ENCODE measurements around the gene MTERF1. TPM values are rescaled to one million over a fixed set of nuclear protein-coding genes. Genes with fewer than 3 reads are reported as not detected.
A peak's percentile ranks its signal among the peaks of the same experiment; 100 is the strongest.

The MTERF1 gene
- 10 to 100 TPM; 16.7 to 16.9 TPM for total RNA-seq

DNA sequence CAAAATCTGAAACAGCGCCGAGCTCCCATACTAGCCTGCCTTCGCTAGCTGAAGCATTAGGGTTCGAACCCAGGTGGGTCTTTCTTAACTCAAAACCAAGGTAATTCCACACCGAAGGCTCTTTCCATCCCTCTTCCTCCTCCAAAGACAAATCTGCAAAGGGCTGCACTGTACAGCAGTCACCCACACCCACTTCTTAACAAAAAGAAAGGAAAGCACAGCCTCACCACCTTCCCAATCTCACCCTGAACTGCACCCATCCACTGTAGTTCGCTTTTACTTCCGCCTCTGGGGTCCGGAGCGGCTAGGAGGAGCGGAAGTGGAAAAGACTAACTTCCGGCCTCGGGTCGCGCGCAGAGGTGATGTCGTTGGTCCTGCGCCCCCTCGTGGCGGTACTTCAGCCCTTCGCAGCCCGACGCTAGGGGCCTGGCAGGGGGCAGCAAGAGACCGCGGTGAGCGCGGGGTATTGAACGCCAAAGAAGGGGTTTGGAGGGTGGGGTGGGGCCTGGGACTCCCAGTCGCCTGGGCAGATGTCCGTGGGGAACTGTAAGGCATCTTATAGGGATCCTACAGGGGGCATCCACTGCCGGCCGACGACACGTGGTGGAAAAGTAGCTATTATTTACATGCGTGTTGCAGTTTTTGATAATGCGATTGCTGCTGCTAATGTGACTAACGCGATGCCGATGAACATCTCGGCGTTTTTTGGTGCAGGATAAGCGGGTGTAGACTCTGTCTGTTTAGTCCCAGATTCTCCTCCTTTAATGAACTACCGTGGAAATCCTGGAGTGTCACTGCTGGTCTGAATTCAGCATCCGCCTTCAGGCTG is at the start of gene MTERF1:
TSS of gene MTERF1 (minus strand) at position 290 of the 829 bp plus-strand sequence. CDS start 619 bp downstream, outside the sequence.
- DNase-seq (peak; percentile 97), ATAC-seq (peak; percentile 98)
- intact Hi-C loops (cut with DNase I, micrococcal nuclease) = loop anchor here (1.0 to 5.0 kb wide), 11 partner anchors 50 to 798 kb away; partner anchors contain the start of genes AKAP9 (in 2 of the 2), CYP51A1 (in 2 of the 2), GATAD1 (in 2 of the 2) and ANKIB1 (in 1 of the 2)
- CTCF ChIA-PET = interaction anchor here (0.6 to 3.7 kb wide), 24 partner anchors 10 to 798 kb away, joined by 3 to 21 read pairs (median 3); partner anchors contain the start of genes AKAP9, ANKIB1 and KRIT1
- no peaks in the 10 kb centered on the region for H3K9me3 Mint-ChIP-seq (ENCODE audit: low read depth)
- no peaks in the 10 kb centered on the region for H3K27me3 Mint-ChIP-seq
- H3K4me1 Mint-ChIP-seq = peaks cover 29% of the 10 kb centered on the region
- peak within 1 kb of the TSS; percentile 92 for H3K4me3 Mint-ChIP-seq
- H3K36me3 Mint-ChIP-seq (ENCODE audit: low read depth) = peaks cover 19% of the 10 kb centered on the region
- POLR2A ChIA-PET = interaction anchor here (0.6 to 1.4 kb wide), 5 partner anchors 51 to 648 kb away, joined by 3 to 4 read pairs (median 3); partner anchors contain the start of genes AKAP9, PEX1 and RBM48
- H3K27ac Mint-ChIP-seq = peak within 1 kb of the TSS; percentile 94

- peaks cover 7% of the 10 kb centered on the region for H3K27me3 Mint-ChIP-seq
- H3K9me3 Mint-ChIP-seq (ENCODE audit: low read depth) = peaks cover 4% of the 10 kb centered on the region
- no peaks in the 10 kb centered on the region for H3K36me3 Mint-ChIP-seq (ENCODE audit: low read depth)
- H3K4me1 Mint-ChIP-seq = peaks cover 8% of the 10 kb centered on the region
- no peak for DNase-seq
- ChIA-PET CTCF (no interaction called here), POLR2A (no interaction called here)
- ATAC-seq = peak; percentile 92
- intact Hi-C loops (cut with DNase I, micrococcal nuclease) = no loop called here
- H3K27ac Mint-ChIP-seq = peak overlapping the region; percentile 44
- no peak overlapping the region for H3K4me3 Mint-ChIP-seq
Observed at GRCh38 chr7:91929463-91929862, 49.0 kb upstream of the MTERF1 start.

DNA sequence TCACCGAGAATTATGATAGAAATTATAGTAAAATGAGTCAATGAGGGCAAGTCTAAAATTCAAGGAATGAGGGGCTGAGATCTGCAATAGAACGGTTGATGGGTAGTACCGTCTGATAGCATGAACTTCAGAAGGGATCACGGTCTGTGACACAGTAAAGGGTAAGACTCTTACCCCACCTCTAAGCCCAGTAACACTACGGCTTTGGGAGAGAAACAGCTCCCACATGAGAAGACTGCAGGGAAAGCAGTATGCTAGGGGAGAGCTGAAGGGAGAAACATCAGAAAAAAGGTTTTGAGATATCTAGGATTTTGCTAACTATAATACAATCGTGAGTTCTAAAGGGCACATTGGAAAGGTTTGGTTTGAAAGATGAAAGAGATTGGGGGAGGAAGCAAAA is 47.4 kb upstream of the MTERF1 start:
- ChIA-PET POLR2A (no interaction called here), CTCF (no interaction called here)
- H3K36me3 Mint-ChIP-seq (ENCODE audit: low read depth) = no peaks in the 10 kb centered on the region
- peaks cover 8% of the 10 kb centered on the region for H3K4me1 Mint-ChIP-seq
- intact Hi-C loops (cut with DNase I, micrococcal nuclease) = no loop called here
- ATAC-seq = no peak
- H3K27me3 Mint-ChIP-seq = peaks cover 9% of the 10 kb centered on the region
- H3K4me3 Mint-ChIP-seq = no peak overlapping the region
- DNase-seq = no peak
- H3K27ac Mint-ChIP-seq = no peak overlapping the region
- peaks cover 4% of the 10 kb centered on the region for H3K9me3 Mint-ChIP-seq (ENCODE audit: low read depth)

DNA sequence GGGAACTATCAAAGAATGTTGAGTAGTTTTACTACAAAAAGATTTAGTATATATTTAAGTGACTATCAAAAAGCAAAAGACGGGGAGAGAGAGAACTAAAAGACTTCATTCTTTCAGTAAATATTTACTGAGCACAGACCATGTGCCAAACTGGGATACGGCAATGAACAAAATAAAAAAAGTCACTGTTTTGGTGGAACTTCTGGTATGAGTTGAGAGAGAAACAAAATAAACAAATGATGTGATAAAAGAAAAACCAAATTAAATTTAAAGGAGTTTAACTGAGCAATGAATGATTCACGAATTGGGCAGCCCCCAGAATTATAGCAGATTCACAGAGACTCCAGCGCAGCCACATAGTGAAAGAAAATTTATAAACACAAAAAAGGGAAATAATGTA is 42.4 kb upstream of the MTERF1 start:
- no peak overlapping the region for H3K4me3 Mint-ChIP-seq
- no peaks in the 10 kb centered on the region for H3K4me1 Mint-ChIP-seq
- no peak overlapping the region for H3K27ac Mint-ChIP-seq
- DNase-seq = no peak
- POLR2A ChIA-PET = no interaction called here
- CTCF ChIA-PET = no interaction called here
- peaks cover 9% of the 10 kb centered on the region for H3K27me3 Mint-ChIP-seq
- peaks cover 2% of the 10 kb centered on the region for H3K9me3 Mint-ChIP-seq (ENCODE audit: low read depth)
- intact Hi-C loops (cut with DNase I, micrococcal nuclease) = no loop called here
- ATAC-seq = no peak
- H3K36me3 Mint-ChIP-seq (ENCODE audit: low read depth) = no peaks in the 10 kb centered on the region

DNA sequence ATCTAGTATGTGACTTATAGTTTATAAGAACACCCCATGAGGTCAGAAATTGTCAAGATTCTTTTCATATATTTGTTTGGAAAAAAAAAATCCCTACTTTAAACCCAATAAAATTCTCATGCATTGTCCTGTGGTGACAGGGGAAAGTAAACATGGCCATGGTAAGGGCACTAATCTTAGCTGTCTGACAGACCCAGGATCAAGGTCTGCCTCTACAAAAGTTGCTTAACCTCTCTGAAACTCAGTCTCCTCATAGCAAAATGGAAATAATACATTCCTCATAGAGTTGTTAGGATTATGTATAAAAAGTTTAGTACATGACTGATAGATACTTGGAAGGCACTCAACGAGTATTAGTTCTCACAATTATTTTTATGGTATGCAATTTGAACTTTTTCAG is 37.9 kb upstream of the MTERF1 start:
- no peak for DNase-seq
- Mint-ChIP-seq H3K9me3 (ENCODE audit: low read depth) (no peaks in the 10 kb centered on the region), H3K27me3 (peaks cover 8% of the 10 kb centered on the region), H3K4me3 (no peak overlapping the region), H3K4me1 (no peaks in the 10 kb centered on the region), H3K27ac (no peak overlapping the region), H3K36me3 (ENCODE audit: low read depth) (no peaks in the 10 kb centered on the region)
- intact Hi-C loops (cut with DNase I, micrococcal nuclease) = no loop called here
- no peak for ATAC-seq
- ChIA-PET CTCF (no interaction called here), POLR2A (no interaction called here)

DNA sequence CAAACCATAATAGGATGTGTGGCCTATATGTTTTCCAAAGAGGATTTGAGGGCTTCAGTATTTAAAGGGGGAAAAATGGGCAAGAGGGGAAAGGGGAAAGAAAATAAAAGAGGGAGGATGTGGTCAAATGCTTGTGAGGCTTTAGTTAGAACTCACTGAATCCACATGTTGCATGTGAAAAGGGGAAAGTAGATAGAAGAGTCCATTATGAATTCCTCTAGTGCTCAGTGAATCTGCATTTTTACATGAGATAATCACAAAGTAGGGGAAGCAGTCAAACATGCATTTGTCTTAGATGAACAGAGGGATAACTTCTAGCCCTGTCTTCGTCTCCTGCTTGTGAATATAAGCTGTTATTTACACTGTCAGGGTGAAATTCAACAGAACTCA is 35.5 kb upstream of the MTERF1 start:
- H3K4me1 Mint-ChIP-seq = no peaks in the 10 kb centered on the region
- CTCF ChIA-PET = interaction anchor here (0.7 kb wide), 1 partner anchor 508 kb away, joined by 3 read pairs; no protein-coding TSS in a partner anchor

GRCh38 chr7:91915401-91916050 is 35.0 kb upstream of the MTERF1 start:
- Mint-ChIP-seq H3K4me3 (no peak overlapping the region), H3K4me1 (no peaks in the 10 kb centered on the region), H3K36me3 (ENCODE audit: low read depth) (no peaks in the 10 kb centered on the region), H3K27me3 (peaks cover 8% of the 10 kb centered on the region), H3K9me3 (ENCODE audit: low read depth) (no peaks in the 10 kb centered on the region), H3K27ac (no peak overlapping the region)
- ChIA-PET CTCF (no interaction called here), POLR2A (no interaction called here)
- peak; percentile 30 for ATAC-seq
- intact Hi-C loops (cut with DNase I, micrococcal nuclease) = no loop called here
- no peak for DNase-seq

More for the DNA sequence above, 35.5 kb upstream of the MTERF1 start:
- POLR2A ChIA-PET = no interaction called here
- intact Hi-C loops (cut with DNase I, micrococcal nuclease) = no loop called here
- H3K27me3 Mint-ChIP-seq = peaks cover 8% of the 10 kb centered on the region
- H3K27ac Mint-ChIP-seq = no peak overlapping the region
- H3K36me3 Mint-ChIP-seq (ENCODE audit: low read depth) = no peaks in the 10 kb centered on the region
- no peak overlapping the region for H3K4me3 Mint-ChIP-seq
- ATAC-seq = no peak
- H3K9me3 Mint-ChIP-seq (ENCODE audit: low read depth) = no peaks in the 10 kb centered on the region
- DNase-seq = no peak

DNA sequence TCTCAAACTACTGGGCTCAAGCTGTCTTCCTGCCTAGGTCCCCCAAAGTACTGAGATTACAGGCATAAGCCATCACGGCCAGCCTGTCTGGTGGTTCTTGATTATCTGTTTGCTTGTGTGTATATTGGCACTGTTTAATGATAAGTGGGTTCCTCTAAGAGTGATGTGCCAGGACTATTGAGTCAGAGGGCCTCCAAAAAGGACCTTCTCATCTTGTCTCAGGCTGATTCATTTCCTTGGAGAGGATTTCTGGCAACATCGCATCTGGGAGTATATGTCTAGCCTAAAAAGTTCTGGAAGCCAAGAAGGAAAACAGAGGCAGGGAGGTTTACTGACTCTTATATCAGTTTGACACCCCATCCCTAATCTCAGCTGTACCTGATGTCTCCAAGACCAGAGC is 33.1 kb upstream of the MTERF1 start:
- ChIA-PET CTCF (no interaction called here), POLR2A (no interaction called here)
- peaks cover 14% of the 10 kb centered on the region for H3K27me3 Mint-ChIP-seq
- intact Hi-C loops (cut with DNase I, micrococcal nuclease) = no loop called here
- H3K9me3 Mint-ChIP-seq (ENCODE audit: low read depth) = no peaks in the 10 kb centered on the region
- H3K27ac Mint-ChIP-seq = no peak overlapping the region
- no peaks in the 10 kb centered on the region for H3K36me3 Mint-ChIP-seq (ENCODE audit: low read depth)
- H3K4me3 Mint-ChIP-seq = no peak overlapping the region
- ATAC-seq (no peak), DNase-seq (no peak)
- no peaks in the 10 kb centered on the region for H3K4me1 Mint-ChIP-seq

- intact Hi-C loops (cut with DNase I, micrococcal nuclease) = no loop called here
- Mint-ChIP-seq H3K4me3 (no peak overlapping the region), H3K36me3 (ENCODE audit: low read depth) (no peaks in the 10 kb centered on the region), H3K27me3 (peaks cover 13% of the 10 kb centered on the region), H3K4me1 (no peaks in the 10 kb centered on the region), H3K27ac (no peak overlapping the region), H3K9me3 (ENCODE audit: low read depth) (no peaks in the 10 kb centered on the region)
- ChIA-PET CTCF (no interaction called here), POLR2A (interaction anchor here (0.7 kb wide), 1 partner anchor 428 kb away, joined by 3 read pairs; no protein-coding TSS in a partner anchor)
- ATAC-seq = no peak
- no peak for DNase-seq
Observed at GRCh38 chr7:91912494-91912893, 32.0 kb upstream of the MTERF1 start.

DNA sequence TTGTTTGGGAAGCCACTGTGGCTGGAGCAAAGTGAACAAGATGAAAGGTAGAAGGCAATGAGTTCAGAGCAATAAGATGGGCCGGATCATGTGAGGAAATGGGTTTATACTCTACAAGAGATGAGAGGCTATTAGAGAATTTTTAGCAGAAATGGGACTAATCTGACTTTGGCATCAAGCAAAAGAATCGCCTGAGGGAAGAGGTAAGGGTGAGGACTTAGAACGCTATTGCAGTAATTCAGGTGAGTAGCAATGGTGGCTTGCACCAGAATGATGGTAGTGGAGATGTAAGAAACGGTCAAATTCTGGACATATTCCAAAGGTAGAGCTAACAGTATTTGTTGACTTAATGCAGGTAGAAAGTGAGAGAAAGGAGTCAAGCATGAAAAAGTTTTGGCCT is 30.6 kb upstream of the MTERF1 start:
- Mint-ChIP-seq H3K36me3 (ENCODE audit: low read depth) (no peaks in the 10 kb centered on the region), H3K4me3 (no peak overlapping the region), H3K4me1 (no peaks in the 10 kb centered on the region), H3K27me3 (peaks cover 7% of the 10 kb centered on the region), H3K27ac (no peak overlapping the region), H3K9me3 (ENCODE audit: low read depth) (no peaks in the 10 kb centered on the region)
- DNase-seq (no peak), ATAC-seq (no peak)
- intact Hi-C loops (cut with DNase I, micrococcal nuclease) = no loop called here
- POLR2A ChIA-PET = no interaction called here
- CTCF ChIA-PET = interaction anchor here (1.0 to 1.1 kb wide), 2 partner anchors 38 to 66 kb away, joined by 3 read pairs; no protein-coding TSS in a partner anchor

DNA sequence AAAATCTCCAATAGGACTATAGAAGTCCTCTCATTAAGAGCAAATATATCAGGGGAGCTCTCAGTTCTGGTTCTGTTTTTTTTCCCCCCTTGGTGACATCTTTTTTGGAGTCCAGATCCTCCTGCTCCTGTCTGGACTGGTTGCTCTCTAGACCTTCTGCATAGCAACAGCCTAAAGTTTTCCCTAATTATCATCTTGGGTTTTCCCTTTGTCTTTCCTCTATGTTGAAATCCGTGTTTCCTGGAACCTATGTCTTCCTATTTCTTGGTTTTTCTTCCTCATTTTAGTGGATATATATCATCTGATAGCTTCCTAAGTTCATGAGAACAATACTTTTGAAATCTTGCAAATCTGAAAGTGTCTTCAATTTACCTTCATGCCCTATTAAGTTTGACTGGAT is 29.7 kb upstream of the MTERF1 start:
- Mint-ChIP-seq H3K4me3 (no peak overlapping the region), H3K9me3 (ENCODE audit: low read depth) (no peaks in the 10 kb centered on the region), H3K4me1 (no peaks in the 10 kb centered on the region), H3K36me3 (ENCODE audit: low read depth) (no peaks in the 10 kb centered on the region), H3K27me3 (peaks cover 7% of the 10 kb centered on the region), H3K27ac (no peak overlapping the region)
- intact Hi-C loops (cut with DNase I, micrococcal nuclease) = no loop called here
- no peak for DNase-seq
- ChIA-PET CTCF (interaction anchor here (0.7 to 1.1 kb wide), 2 partner anchors 65 kb away, joined by 3 to 5 read pairs; no protein-coding TSS in a partner anchor), POLR2A (no interaction called here)
- no peak for ATAC-seq

DNA sequence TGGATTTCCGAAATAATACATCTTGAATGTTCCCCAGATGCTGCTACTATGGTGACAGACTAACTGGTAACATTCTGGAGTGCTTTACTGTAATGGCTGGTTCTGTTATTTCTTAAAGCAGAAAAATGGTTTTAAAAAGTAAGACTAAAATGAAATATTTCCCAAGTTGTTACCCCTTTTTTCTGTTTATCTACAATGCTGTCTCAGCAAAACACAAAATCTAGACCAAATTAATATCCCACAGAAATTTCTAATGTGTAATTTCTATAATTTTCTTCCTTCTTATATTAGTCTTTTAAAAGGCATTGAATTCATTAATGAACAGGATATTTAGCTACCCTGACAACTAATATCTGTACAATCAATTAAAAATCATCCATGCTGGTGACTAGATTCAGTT is 19.1 kb upstream of the MTERF1 start:
- H3K36me3 Mint-ChIP-seq (ENCODE audit: low read depth) = no peaks in the 10 kb centered on the region
- ChIA-PET POLR2A (no interaction called here), CTCF (interaction anchor here (0.7 kb wide), 1 partner anchor 179 kb away, joined by 3 read pairs; no protein-coding TSS in a partner anchor)
- H3K27me3 Mint-ChIP-seq = no peaks in the 10 kb centered on the region
- intact Hi-C loops (cut with DNase I, micrococcal nuclease) = no loop called here
- H3K4me3 Mint-ChIP-seq = no peak overlapping the region
- H3K27ac Mint-ChIP-seq = no peak overlapping the region
- no peaks in the 10 kb centered on the region for H3K4me1 Mint-ChIP-seq
- H3K9me3 Mint-ChIP-seq (ENCODE audit: low read depth) = no peaks in the 10 kb centered on the region
- DNase-seq (no peak), ATAC-seq (no peak)
